DND-41 (cell line): ENCODE results near the gene SLCO4A1.

Experiments
- ATAC-seq: fragments of 200-7000 bp; cut with Tn5 transposase; 3 replicates; pipeline ENCODE4 v1.9.1; 2021; ENCODE audit warnings: low read depth; ENCODE audit not compliant: insufficient read depth
- DNase-seq: peaks from one replicate; pipeline ENCODE4 v3.0.0-alpha.2; 2020
- H2AFZ ChIP-seq: 2 replicates; pipeline ENCODE4 v1.6.0; 2012; ENCODE audit warnings: low read depth, low read length
- H3K27ac ChIP-seq: 2 replicates; pipeline ENCODE4 v1.5.1; 2012; ENCODE audit warnings: low read length, inconsistent platforms
- H3K27me3 ChIP-seq: fragments of 200-600 bp; sonication (generic); 2 replicates; pipeline ENCODE4 v1.6.0; 2012; ENCODE audit warnings: low read length, mild to moderate bottlenecking, inconsistent platforms; ENCODE audit not compliant: insufficient read depth, poor library complexity
- H3K36me3 ChIP-seq: 2 replicates; pipeline ENCODE4 v1.5.1; 2012; ENCODE audit warnings: low read length, inconsistent platforms; ENCODE audit not compliant: insufficient read depth
- H3K4me1 ChIP-seq: 2 replicates; pipeline ENCODE4 v1.5.1; 2012; ENCODE audit warnings: mild to moderate bottlenecking, low read length; ENCODE audit not compliant: insufficient read depth
- H3K4me2 ChIP-seq: 2 replicates; pipeline ENCODE4 v1.6.0; 2012; ENCODE audit warnings: mild to moderate bottlenecking, moderate library complexity, low read length, inconsistent platforms; ENCODE audit not compliant: insufficient read depth
- H3K4me3 ChIP-seq, 2 experiments: fragments of 200-600 bp in 1 of 2; shearing (Covaris generic) in 1 of 2; 2 replicates each; pipeline ENCODE4 v1.5.1; 2012 to 2016; ENCODE audit warnings: inconsistent platforms in 2 of 2, low read length in 2 of 2, mild to moderate bottlenecking in 2 of 2, low read depth in 1 of 2, moderate library complexity in 1 of 2
- H3K79me2 ChIP-seq: 2 replicates; pipeline ENCODE4 v1.6.0; 2012; ENCODE audit warnings: low read length, inconsistent platforms; ENCODE audit not compliant: insufficient read depth
- H3K9ac ChIP-seq: 2 replicates; pipeline ENCODE4 v1.6.0; 2012; ENCODE audit warnings: low read depth, mild to moderate bottlenecking, inconsistent platforms, low read length, moderate library complexity
- H3K9me3 ChIP-seq: 2 replicates; pipeline ENCODE4 v1.5.1; 2012; ENCODE audit warnings: low read length, moderate library complexity, mild to moderate bottlenecking, inconsistent platforms; ENCODE audit not compliant: insufficient read depth, severe bottlenecking
- H4K20me1 ChIP-seq: 2 replicates; pipeline ENCODE4 v1.6.0; 2012; ENCODE audit warnings: low read length; ENCODE audit not compliant: insufficient read depth
- EZH2 ChIP-seq: IDR thresholded peaks from 3 replicates; pipeline ENCODE4 v1.6.1; 2012; ENCODE audit warnings: borderline replicate concordance, low read depth, mild to moderate bottlenecking, moderate library complexity, low read length, inconsistent platforms; ENCODE audit not compliant: severe bottlenecking
- TF ChIP-seq, protein P1 (sequence below): IDR thresholded peaks from 2 replicates; pipeline ENCODE4 v1.5.1; 2012; ENCODE audit warnings: borderline replicate concordance, low read length, moderate library complexity, mild to moderate bottlenecking; ENCODE audit not compliant: poor library complexity, severe bottlenecking; ENCODE audit errors: extremely low read depth

The SLCO4A1 gene

GRCh38 chr20:62622877-62623487 is 19.3 kb upstream of the SLCO4A1 start:
- Histone ChIP-seq H3K27ac (no peak overlapping the region), H4K20me1 (no peaks in the 10 kb centered on the region; the same call in 1 of the 2 replicates), H3K4me2 (no peak overlapping the region), H2AFZ (no peak overlapping the region), H3K27me3 (no peaks in the 10 kb centered on the region), H3K4me1 (peaks cover 11% of the 10 kb centered on the region), H3K79me2 (no peaks in the 10 kb centered on the region), H3K9ac (no peak overlapping the region), H3K9me3 (no peaks in the 10 kb centered on the region), H3K4me3 (no peak overlapping the region), H3K36me3 (no peaks in the 10 kb centered on the region)
- ATAC-seq, result no peak
- no peak for DNase-seq
- TF ChIP-seq EZH2, result no peak
- TF ChIP-seq, protein P1, sequence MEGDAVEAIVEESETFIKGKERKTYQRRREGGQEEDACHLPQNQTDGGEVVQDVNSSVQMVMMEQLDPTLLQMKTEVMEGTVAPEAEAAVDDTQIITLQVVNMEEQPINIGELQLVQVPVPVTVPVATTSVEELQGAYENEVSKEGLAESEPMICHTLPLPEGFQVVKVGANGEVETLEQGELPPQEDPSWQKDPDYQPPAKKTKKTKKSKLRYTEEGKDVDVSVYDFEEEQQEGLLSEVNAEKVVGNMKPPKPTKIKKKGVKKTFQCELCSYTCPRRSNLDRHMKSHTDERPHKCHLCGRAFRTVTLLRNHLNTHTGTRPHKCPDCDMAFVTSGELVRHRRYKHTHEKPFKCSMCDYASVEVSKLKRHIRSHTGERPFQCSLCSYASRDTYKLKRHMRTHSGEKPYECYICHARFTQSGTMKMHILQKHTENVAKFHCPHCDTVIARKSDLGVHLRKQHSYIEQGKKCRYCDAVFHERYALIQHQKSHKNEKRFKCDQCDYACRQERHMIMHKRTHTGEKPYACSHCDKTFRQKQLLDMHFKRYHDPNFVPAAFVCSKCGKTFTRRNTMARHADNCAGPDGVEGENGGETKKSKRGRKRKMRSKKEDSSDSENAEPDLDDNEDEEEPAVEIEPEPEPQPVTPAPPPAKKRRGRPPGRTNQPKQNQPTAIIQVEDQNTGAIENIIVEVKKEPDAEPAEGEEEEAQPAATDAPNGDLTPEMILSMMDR, result no peak

- peak; percentile 95 for ATAC-seq
- H3K27ac ChIP-seq, result no peak overlapping the region
- H3K9ac ChIP-seq, result no peak overlapping the region
- peaks cover 11% of the 10 kb centered on the region for H3K4me1 ChIP-seq
- H3K4me3 ChIP-seq, result no peak overlapping the region
- no peaks in the 10 kb centered on the region for H3K27me3 ChIP-seq
- TF ChIP-seq EZH2, result no peak
- TF ChIP-seq, protein P1, result no peak
- no peaks in the 10 kb centered on the region for H3K36me3 ChIP-seq
- peak; percentile 77 for DNase-seq
- H3K9me3 ChIP-seq, result no peaks in the 10 kb centered on the region
- H3K79me2 ChIP-seq, result no peaks in the 10 kb centered on the region
- H4K20me1 ChIP-seq, result no peaks in the 10 kb centered on the region; the same call in 1 of the 2 replicates
- H2AFZ ChIP-seq, result 0 out of 2 replicates have a peak overlapping the region, but pooled peaks have one; percentile 0
- 0 out of 2 replicates have a peak overlapping the region, but pooled peaks have one; percentile 9 for H3K4me2 ChIP-seq
Observed at GRCh38 chr20:62623488-62624324, 18.6 kb upstream of the SLCO4A1 start.

DNA sequence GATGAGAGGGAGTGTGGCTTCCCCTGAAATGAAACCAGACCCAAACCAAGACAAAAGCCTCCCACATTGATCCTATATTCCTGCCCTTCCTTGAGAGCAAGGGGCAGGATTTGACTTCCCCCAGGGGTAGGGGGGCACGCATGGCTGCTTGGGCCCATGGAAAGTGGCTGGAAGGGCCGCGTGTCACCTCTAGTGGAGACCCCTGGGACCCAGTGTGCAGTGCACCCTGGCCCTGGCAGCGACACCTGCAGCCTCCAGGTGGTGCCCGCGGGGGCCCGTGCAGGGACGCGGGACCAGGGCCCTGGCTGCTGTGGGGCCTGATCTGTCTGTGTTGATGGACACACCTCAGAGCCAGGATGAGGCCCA is 18.0 kb upstream of the SLCO4A1 start:
- DNase-seq, result no peak
- Histone ChIP-seq H3K27me3 (no peaks in the 10 kb centered on the region), H3K4me1 (peaks cover 11% of the 10 kb centered on the region), H3K79me2 (no peaks in the 10 kb centered on the region), H3K36me3 (no peaks in the 10 kb centered on the region), H3K4me2 (no peak overlapping the region), H4K20me1 (no peaks in the 10 kb centered on the region; the same call in 1 of the 2 replicates), H3K4me3 (no peak overlapping the region), H3K9ac (no peak overlapping the region), H3K27ac (no peak overlapping the region), H2AFZ (no peak overlapping the region), H3K9me3 (no peaks in the 10 kb centered on the region)
- ATAC-seq, result no peak; the same call in 2 of the 3 replicates
- TF ChIP-seq, protein P1, result no peak
- TF ChIP-seq EZH2, result no peak
